Middle frontal gyrus (tissue), 1 donor: ENCODE data around the gene TEX22.

ENCODE experiments used
- DNase-seq: peaks from one replicate; pipeline ENCODE4 v3.0.0-alpha.2; 2015; ENCODE audit warnings: low spot score; ENCODE audit errors: extremely low spot score

The TEX22 gene

DNA sequence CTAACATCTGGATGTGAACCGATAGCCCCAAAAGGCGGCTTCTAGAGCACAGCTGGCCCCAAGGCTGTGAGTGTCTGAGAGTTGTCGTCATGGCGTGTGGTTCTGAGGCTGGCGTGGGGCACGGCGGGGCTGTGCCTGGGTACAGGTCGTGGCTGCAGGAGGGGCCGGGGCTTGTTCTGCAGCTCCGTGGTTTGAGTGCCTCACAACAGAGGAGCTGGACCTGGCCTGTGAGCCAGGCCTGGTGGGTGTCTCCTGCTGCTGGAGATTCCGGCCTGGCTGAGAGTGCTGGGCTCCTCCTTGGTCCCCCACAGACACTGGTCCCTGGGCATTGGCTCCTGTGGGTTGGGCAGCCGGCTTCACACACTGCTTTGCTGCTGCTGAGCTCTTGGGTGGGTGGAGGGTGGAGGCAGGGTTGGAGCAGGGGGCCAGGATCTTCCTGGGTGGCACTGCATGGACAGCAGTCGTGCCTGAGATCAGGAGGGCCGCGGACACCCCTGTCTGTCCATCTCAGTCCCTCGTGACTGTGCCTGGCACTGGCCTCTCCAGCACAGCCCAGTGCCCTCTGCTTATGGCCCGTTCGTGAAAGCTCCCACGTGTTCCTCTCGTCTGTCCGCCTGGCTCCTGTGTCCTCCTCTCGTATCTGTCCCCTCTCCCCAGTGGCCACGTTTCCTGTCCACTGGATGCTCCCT lies 31.8 kb upstream of the TEX22 start:
- DNase-seq: no peak

DNA sequence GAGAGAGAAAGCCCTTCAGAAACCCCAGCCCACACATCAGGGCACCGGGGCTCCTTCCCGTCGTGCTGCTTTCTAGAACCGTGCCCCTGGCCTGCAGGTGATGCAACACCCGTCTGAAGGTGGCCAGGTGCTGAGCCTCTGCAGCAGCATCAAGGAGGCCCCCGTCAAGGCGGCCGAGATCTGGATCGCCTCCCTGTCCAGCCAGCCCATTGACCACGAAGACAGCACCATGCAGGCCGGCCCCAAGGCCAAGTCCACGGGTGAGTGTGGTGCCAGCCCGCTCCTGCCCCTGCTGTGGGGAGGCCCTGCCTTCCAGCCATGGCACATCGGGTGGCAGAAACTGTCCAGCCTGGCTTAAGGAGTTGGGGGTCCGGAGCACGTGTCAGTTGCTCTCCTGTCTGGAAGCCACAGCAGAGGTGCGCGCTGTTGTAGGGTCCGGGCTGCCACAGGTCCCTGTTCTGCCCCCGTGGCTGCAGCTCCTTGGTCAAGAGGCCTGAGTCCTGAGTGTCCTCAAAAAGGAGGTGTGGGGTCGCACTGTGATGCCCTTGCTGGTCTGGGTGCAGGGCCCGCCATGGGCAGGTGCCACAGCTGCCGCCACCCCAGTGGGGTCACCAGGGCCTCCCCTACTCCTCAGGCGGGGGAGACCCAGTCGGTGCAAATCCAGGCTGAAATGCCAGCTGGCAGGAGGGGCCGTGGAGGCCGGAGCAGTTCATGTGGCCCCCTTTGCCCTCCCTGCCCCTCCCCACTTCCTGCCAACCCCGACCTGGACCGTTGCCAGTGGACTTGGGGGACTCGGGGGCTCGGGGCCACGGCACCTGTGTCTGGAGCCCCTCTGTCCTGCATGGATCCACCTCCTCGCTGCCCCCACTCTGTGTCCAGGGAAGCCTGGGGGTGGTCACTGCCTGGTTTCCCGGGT lies 31.0 kb upstream of the TEX22 start:
- no peak for DNase-seq

DNA sequence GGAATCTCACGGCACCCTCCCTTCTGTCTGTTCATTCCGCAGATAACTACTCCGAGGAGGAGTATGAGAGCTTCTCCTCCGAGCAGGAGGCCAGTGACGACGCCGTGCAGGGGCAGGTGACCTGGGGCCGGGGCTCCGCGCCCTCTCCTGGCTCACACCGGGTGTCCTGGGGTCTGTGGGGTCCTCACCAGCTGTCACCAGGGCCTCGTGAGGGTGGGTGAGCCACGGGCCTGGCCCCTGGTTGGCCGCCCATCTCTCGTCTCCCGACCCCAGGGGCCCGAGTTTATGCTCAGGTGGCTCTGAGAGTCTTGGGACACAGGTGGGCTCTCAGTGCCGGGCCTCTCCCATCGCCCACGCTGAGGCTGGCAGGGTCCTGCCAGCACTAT lies 30.3 kb upstream of the TEX22 start:
- no peak for DNase-seq

DNA sequence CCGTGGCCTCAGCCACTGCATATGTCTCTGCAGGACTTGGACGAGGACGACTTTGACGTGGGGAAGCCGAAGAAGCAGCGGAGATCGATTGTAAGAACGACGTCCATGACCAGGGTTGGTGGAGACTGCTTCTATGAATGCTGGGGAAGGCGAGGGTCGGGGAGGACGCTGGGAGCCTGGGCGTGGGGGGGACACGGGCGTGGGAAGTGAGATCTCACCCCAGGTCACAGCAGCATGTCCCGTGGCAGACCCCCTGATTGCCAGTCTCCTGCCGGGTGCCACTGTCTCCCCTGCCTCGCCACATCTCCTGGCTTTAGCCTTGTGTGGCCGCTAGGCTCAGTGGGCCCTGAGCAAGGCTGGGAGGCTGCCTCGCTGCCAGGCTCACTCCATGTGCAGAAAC lies 29.9 kb upstream of the TEX22 start:
- no peak for DNase-seq

DNA sequence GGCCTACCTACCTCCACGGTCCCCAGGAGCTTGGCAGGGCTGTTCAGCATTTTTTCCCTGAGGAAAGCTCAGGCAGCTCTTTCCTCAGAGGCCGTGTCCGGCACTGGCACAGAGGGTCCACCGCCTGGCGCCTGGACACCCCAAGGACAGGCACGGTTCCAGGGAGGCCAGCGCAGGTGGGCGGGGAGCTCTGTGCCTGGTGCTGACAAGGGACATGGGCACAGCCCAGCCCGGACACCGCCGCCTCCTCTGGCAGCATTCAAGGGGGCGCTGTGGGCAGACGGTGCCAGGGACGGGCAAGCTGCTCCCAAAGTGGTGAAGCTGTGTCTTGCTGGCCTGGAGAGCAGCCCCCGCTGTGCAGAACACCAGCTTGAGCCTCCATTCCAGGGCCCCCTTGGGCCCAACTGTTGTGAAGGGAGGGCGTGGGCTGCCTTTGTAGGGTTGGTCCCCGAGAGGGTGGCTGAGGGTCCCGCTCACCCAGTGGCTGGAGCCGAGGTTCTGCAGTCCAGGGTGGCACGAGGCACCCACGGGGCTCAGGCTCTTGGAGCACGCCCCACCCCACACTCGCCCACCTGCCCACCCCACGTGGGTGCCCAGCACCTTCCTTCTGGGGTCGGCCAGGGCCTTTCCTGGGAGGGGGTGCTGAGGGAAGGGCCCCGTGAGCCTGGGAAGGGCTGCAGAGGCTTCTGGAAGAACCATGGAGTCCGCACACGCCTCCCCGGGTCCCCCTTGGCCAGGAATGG lies 29.3 kb upstream of the TEX22 start:
- no peak for DNase-seq

DNA sequence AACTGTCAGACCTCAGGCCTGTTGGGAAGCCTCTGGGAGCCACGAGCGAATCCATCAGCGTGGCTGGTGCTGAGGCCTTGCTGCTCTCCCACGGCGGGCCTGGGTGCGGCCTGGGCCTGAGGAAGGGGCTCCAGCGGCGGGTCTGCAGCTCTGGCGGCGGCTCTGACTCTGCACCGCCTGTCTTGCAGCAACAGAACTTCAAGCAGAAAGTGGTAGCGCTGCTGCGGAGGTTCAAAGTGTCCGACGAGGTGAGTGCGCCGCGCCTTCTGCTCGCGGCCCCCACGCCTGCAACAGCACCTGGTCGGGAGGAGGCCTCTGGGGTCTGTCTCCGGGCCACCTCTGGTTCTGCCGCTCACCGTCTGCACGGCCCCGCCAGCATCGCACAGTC lies 28.7 kb upstream of the TEX22 start:
- no peak for DNase-seq

DNA sequence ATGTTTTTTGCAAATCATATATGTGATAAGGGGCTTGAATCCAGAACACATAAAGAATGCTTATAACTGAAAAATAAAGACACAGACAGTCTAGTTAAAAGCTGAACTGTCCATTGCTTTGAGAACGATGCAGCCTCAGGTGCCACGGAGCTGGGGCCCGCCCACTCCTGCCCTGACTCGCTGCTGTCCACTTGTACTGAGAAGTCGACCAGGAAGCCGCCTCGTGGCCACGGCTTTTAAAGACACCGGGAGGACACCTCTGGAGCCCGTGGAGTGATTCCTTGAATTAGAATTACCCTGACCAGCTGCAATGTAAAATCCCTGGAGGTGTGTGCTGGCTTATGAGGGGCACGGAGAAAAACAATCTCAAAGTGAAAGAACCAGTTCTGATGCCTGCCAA lies 23.9 kb upstream of the TEX22 start:
- DNase-seq: no peak

DNA sequence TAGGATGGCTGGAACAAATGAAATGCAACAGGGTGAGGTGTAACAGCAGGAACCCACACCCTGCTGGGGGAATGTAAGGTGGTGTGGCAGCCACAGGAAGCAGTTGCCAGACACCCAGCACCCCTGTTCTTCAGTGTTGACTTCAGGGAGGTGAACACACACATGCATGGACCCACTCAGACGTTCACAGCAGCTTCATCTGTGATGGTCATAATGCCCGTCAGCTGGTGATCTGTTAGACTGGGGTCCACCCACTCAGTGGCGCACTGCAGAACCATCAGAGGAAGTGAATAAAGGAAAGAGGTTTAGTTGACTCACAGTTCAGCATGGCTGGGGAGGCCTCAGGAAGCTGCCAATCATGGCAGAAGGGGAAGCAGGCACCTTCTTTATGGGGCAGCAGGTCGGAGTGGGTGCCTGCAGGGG lies 22.7 kb upstream of the TEX22 start:
- DNase-seq: no peak

DNA sequence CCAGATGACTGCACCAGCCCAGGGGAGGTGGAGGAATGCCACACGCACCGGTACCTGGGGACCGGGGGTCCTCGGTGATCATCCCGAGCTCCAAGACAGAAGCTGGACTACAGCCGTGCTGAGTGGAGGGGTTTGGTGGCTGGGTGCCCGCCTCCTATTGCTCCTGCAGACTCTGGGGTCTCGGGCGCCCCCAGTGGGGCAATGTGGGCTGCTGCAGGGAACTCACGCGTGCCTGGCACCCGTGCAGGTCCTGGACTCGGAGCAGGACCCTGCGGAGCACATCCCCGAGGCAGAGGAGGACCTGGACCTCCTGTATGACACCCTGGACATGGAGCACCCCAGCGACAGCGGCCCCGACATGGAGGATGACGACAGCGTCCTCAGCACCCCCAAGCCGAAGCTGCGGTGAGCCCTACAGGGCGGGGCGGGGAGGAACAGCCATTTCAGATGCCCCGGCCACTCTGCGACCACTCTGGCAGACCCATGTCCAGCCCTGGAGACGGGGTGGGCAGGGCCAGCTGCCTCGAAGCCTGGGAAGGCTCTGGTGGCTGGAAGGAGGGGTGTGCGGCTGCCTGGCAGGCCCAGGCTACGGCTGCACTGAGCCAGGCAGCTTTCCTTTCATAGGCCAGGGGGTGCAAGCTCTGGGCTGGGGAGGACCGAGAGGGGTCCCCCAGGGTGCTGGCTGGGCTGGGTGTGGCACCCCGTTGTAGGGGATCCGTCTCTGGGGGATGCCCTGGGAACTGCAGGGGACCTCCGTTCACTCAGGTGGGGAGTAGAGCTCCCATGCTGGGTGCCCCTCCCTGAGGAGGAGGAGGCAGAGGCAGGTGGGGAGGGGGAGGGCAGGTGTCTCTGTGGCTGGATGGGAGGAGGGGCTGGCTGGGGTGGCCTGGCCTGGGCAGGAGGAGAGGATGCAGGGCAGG lies 21.6 kb upstream of the TEX22 start:
- DNase-seq: no peak

DNA sequence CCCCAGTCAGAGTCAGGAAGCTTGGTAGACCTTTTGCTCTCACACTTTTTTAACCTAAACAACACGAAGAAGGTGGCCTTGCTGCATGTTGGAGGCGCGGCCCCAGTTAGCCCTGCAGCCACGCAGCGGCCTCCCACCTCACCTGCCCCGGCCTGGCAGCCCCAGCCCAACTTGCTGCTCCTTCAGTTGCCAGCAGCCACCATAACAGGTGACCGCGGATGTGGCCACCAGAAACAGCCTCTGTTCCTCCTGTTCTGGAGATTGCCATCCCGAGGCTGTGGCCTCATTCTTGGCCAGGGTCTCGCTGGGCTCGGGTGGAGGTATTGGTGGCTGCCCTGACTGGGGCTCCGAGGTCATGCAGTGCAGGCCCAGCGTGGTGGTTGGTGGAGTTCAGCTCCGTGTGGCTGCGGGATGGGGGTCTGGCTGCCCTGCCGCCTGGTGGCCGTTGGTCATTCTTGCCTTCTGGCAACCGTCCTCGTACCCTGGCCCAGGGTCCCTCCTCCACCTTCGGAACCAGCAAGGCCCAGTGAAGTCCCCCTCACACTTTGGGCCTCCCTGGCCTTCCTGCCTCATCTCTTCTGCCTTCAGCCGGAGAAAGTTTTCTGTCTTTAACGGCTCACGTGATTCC lies 20.7 kb upstream of the TEX22 start:
- DNase-seq: no peak

DNA sequence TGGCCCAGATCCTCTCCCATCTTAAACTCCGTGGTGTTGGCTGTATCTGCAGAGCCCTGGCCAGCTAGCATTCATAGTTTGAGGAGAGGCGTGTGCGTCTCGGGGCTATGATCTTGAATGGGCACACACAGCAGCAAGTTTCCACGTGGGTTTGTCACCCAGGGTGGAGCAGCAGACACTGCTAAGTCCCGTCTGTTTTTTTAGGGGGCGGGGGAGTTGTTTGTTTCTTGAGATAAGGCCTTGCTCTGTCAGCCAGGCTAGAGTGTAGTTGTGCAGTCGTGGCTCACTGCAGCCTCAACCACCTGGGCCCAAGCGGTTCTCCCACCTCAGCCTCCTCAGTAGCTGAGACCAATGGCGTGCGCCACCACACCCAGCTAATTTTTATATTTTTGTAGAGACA lies 20.1 kb upstream of the TEX22 start:
- no peak for DNase-seq

DNA sequence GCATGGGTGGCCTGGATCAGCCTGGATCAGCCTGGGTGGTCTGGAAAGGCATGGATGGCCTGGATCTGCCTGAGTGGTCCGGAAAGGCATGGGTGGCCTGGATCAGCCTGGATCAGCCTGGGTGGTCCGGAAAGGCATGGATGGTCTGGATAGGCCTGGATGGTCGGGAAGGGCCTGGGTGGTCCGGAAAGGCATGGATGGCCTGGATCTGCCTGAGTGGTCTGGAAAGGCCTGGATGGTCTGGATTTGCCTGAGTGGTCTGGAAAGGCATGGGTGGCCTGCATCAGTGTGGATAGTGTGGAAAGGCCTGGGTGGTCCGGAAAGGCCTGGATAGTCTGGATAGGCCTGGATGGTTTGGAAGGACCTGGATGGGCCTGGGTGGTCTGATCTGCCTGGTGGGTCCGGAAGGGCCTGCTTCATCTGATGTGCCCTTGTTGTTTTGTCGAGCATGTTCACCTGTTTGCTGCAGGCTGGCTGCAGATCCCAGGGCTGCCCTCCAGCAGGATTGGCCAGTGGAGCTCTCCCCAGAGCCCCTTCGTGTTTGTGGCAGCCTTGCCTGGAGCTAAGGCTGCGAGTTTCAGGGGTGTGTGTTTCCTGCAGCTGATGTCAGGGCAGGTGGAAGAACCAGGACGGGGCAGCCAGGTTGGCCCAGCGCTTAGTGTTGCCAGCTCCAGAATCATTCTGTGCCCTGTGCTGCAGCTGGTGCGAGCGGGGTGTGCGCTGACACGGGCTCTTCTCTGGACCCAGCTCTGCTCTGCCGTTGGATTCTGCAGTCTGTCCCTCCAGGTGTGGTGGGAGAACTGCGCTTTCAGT lies 19.3 kb upstream of the TEX22 start:
- no peak for DNase-seq

DNA sequence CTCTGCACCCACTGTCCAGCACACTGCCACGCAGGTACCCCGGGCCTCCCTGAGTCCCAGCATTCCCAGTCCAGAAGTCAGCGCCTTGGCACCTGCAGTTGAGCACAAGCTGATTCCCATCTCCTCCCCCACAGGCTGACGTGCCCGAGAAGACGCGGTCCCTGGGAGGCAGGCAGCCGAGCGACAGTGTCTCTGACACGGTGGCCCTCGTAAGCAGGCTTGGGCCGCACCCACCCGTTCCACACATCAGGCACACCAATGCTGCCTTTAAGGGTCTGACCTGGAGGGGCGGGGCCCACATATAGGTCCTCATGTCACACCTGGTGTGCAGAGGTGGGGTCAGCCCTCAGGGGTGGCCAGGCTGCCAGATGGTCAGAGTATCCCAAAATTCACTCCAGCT lies 18.4 kb upstream of the TEX22 start:
- no peak for DNase-seq

DNA sequence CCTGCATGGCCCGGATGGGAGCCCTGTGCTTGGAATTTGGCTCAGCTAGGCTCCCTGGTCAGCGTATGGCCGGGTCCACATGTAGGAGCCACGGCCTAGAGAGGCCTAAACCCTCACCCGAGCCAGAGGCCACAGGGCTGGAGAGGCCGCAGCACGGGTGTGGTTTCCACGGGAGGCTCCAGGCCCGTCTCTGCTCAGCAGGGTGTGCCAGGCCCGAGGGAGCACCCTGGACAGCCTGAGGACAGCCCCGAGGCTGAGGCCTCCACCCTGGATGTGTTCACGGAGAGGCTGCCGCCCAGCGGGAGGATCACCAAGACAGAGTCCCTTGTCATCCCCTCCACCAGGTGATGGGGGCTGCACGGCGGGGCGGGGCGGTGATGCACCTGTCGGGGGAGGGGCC lies 17.6 kb upstream of the TEX22 start:
- DNase-seq: no peak

DNA sequence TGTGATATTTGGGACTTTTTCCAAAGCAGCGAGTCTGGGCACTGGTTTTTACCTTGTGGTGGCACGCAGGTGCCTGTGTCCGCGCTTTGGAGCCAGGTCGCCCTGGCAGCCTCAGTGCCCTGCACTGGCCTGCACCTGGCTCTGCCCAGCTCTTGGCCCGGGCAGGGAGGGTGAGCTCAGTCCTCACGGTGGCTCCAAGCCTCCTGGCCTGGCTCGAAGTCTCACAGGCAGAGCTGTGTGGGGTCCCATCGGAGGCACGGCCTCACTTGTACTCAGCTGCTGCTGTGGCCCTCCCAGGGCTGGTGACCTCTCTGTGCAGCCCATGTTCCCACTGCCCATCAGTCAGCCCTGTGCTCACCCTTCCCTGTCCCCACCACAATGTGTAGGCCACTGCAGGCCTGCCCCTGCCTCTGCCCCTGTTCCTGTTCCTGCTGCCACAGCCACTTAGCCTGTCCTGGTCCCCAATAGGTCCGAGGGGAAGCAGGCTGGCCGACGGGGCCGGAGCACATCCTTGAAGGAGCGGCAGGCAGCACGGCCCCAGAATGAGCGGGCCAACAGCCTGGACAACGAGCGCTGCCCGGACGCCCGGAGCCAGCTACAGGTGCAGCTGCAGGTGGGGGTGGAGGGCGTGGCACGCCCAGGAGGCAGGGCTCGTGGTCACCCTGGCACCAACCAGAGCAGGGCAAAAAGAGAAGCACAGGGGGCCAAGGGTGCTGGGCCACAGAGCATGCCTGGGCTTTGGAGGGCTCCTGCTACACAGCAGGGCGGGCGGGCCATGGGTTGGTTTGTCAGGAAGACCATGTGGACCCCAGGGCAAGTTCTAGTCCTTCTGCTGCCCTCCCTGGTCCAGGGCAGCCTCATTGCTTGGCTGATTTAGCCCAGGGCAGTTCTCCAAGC lies 16.6 kb upstream of the TEX22 start:
- DNase-seq: no peak

DNA sequence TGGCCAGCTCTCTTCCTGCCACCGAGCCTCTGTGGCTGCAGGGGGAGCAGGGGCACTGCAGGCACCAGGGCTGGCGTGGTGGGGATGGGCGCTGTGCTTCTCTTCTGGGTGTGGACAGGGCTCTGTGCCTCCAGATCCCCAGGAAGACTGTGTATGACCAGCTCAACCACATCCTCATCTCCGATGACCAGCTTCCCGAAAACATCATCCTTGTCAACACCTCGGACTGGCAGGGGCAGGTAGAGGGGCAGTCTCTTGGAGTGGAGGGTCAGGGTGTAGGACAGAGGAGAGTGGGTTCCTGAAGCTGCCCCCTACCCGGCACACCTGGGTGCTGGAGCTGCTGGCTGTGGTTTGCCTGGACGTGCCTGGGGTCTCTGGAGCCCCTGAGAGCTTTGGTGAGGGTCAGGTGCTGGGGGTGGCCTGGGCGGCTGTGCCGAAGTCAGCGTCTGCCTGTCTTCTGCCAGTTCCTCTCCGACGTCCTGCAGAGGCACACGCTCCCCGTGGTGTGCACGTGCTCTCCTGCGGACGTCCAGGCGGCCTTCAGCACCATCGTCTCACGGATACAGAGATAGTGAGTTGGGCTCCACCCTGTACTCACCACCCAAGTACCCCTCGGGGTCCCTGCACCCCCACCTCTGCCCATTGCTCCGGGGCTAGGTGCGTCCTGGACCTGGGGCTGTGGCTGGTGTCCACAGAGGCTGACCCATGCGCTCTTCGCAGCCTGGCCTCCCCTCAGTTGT lies 15.8 kb upstream of the TEX22 start:
- DNase-seq: no peak

DNA sequence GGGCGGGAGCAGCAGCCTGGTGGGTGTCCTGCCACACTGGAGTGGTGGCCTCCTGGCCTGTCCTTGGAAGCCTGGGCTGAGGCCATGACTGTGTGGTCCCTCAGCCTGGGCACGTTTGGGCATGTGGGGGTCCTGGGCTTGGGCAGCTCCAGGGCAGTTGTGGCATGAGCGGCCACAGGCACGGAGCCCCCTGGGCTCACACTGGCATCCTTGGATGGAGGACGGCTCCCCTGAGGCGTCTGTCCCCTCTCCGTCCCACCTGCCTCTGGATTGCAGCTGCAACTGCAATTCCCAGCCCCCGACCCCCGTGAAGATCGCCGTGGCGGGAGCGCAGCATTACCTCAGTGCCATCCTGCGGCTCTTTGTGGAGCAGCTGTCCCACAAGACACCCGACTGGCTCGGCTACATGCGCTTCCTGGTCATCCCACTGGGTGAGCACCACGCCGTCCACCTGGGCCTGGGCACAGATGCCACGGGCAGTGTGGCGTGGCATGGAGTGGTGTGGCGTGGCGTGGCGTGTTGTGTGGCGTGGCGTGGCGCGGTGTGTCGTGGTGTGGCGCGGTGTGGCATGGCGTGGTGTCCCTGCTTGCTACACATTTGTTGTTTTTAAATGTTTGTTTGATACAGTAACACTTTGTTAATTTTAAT lies 15.1 kb upstream of the TEX22 start:
- DNase-seq: no peak
